BE2C (cell line): ENCODE data around the gene TYW5.

Source experiments
- DNase-seq: peaks from one replicate; pipeline ENCODE4 v3.0.0-alpha.2; 2020
- H3K27me3 ChIP-seq: fragments of 250-450 bp; sonication (Bioruptor Pico); 2 replicates; pipeline ENCODE4 v1.5.1; 2020; ENCODE audit warnings: mild to moderate bottlenecking
- H3K36me3 ChIP-seq: fragments of 250-450 bp; sonication (Bioruptor Pico); 2 replicates; pipeline ENCODE4 v1.5.1; 2020; ENCODE audit warnings: mild to moderate bottlenecking
- H3K4me1 ChIP-seq: fragments of 250-450 bp; sonication (Bioruptor Pico); 2 replicates; pipeline ENCODE4 v1.5.1; 2020
- H3K4me3 ChIP-seq: 2 replicates; pipeline ENCODE4 v1.5.1; 2011; ENCODE audit warnings: low read depth, low read length
- H3K9me3 ChIP-seq: fragments of 250-450 bp; sonication (Bioruptor Pico); 2 replicates; pipeline ENCODE4 v1.5.1; 2020
- CTCF ChIP-seq: IDR thresholded peaks from 2 replicates; pipeline ENCODE4 v1.5.1; 2012; ENCODE audit warnings: mild to moderate bottlenecking, low read depth, low read length

The TYW5 gene

GRCh38 chr2:199966976-199967375, 11.7 kb upstream of the TYW5 start:
- Histone ChIP-seq H3K4me1 (no peaks in the 10 kb centered on the region), H3K36me3 (peaks cover 33% of the 10 kb centered on the region), H3K9me3 (no peaks in the 10 kb centered on the region), H3K4me3 (no peak overlapping the region), H3K27me3 (no peaks in the 10 kb centered on the region; the same call in 1 of the 2 replicates)
- no peak for DNase-seq
- TF ChIP-seq CTCF, result no peak

GRCh38 chr2:199966405-199966804, 11.1 kb upstream of the TYW5 start:
- Histone ChIP-seq H3K4me1 (no peaks in the 10 kb centered on the region), H3K36me3 (peaks cover 36% of the 10 kb centered on the region), H3K27me3 (no peaks in the 10 kb centered on the region; the same call in 1 of the 2 replicates), H3K9me3 (no peaks in the 10 kb centered on the region), H3K4me3 (no peak overlapping the region)
- no peak for DNase-seq
- TF ChIP-seq CTCF, result no peak

- Histone ChIP-seq H3K9me3 (no peaks in the 10 kb centered on the region), H3K27me3 (no peaks in the 10 kb centered on the region; the same call in 1 of the 2 replicates), H3K4me1 (no peaks in the 10 kb centered on the region), H3K4me3 (no peak overlapping the region), H3K36me3 (peaks cover 53% of the 10 kb centered on the region)
- no peak for DNase-seq
- TF ChIP-seq CTCF, result no peak
Observed at GRCh38 chr2:199962203-199962602, 6.9 kb upstream of the TYW5 start.

GRCh38 chr2:199958014-199958413, 2.7 kb upstream of the TYW5 start:
- DNase-seq, result no peak
- Histone ChIP-seq H3K36me3 (peaks cover 27% of the 10 kb centered on the region), H3K4me1 (no peaks in the 10 kb centered on the region), H3K27me3 (no peaks in the 10 kb centered on the region), H3K4me3 (no peak overlapping the region), H3K9me3 (no peaks in the 10 kb centered on the region)
- no peak for TF ChIP-seq CTCF

DNA sequence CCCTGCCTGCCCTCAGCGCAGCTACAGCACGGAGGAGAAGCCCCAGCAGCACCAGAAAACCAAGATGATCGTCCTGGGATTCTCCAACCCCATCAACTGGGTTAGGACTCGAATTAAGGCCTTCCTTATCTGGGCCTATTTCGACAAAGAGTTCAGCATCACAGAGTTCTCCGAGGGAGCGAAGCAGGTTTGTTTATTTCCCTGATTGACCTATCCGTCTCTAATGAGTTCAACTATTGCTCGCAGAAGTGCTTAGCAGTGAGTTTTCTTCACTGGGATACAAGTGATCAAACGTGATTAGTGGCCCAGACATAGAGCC, 730 bp upstream of the TYW5 start:
- no peaks in the 10 kb centered on the region for H3K4me1 ChIP-seq
- no peak for TF ChIP-seq CTCF
- DNase-seq, result no peak
- H3K27me3 ChIP-seq, result no peaks in the 10 kb centered on the region
- H3K36me3 ChIP-seq, result peaks cover 15% of the 10 kb centered on the region
- H3K9me3 ChIP-seq, result no peaks in the 10 kb centered on the region
- peak overlapping the region; percentile 95 for H3K4me3 ChIP-seq

GRCh38 chr2:199955007-199955338, 318 bp downstream of the TYW5 start:
- DNase-seq, result no peak
- no peak for TF ChIP-seq CTCF
- Histone ChIP-seq H3K4me1 (no peaks in the 10 kb centered on the region), H3K36me3 (peaks cover 4% of the 10 kb centered on the region), H3K9me3 (no peaks in the 10 kb centered on the region), H3K27me3 (no peaks in the 10 kb centered on the region), H3K4me3 (peak overlapping the region; percentile 95)
